Transverse colon (tissue), 3 donors: ENCODE data around the gene ASIC2.

Experiments
- CTCF ChIP-seq, 5 experiments: fragments of 200-600 bp in 3 of 5; fragments of 450-650 bp in 2 of 5; sonication (generic) in 3 of 5; IDR thresholded peaks; 1 replicate in 2 of 5; 2 replicates in 3 of 5; pipeline ENCODE4 v1.5.1; 2016 to 2017; ENCODE audit warnings: antibody characterized with exemption in 5 of 5, inconsistent platforms in 3 of 5, mild to moderate bottlenecking in 2 of 5, moderate library complexity in 1 of 5
- POLR2A ChIP-seq: fragments of 450-650 bp; IDR thresholded peaks from one replicate; pipeline ENCODE4 v1.6.1; 2016; ENCODE audit warnings: antibody characterized with exemption, mild to moderate bottlenecking, moderate library complexity

DNA sequence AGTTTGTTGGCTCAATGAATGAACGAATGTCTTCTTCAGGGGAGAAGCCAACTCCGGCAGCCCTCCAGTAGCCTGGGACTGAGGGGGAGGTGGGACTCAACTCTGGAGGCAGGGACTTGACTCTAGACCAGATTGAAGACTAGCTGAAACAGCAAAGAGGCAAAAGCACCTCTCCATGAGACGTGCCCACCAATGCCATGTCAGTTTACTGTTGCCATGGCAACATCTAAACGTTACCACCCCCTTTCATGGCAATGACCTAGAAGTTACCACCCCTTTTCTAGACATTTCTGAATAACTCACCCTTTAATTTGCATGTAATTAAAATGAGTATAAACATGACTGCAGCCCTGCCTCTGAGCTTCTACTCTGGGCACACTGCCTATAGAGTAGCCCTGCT, 91.8 kb downstream of the ASIC2 start:
- TF ChIP-seq POLR2A (no peak), CTCF (IDR thresholded peaks at IDR 0.05) (no peak)
